H7 (cell line): ENCODE results near the gene MBD3L3. TPM values are rescaled to one million over a fixed set of nuclear protein-coding genes. Genes with fewer than 3 reads are reported as not detected.
"Not testable (repeated sequence)": the region's sequence is repeated elsewhere in the genome, so short reads cannot be mapped to it uniquely, and the experiment has no call there.

Experiments
- DNase-seq: peaks from one replicate; pipeline ENCODE4 v3.0.0; 2012
- H3K27me3 ChIP-seq: 2 replicates; pipeline ENCODE4 v1.6.0; 2011; ENCODE audit warnings: mild to moderate bottlenecking, low read length; ENCODE audit not compliant: control insufficient read depth, insufficient read depth
- H3K36me3 ChIP-seq: replicated peaks from 2 replicates; pipeline ENCODE4 v1.5.1; 2011; ENCODE audit warnings: low read length; ENCODE audit not compliant: control insufficient read depth, insufficient read depth
- H3K4me3 ChIP-seq: 2 replicates; pipeline ENCODE4 v1.5.1; 2011; ENCODE audit warnings: low read depth, mild to moderate bottlenecking, control low read depth, low read length, moderate library complexity; ENCODE audit not compliant: insufficient read depth
- total RNA-seq: library from RNA; depleted of rRNA; stranded (reverse); fragments of >200 nt; shearing (Covaris generic); gene quantifications from 2 replicates; pipeline ENCODE4 v1.2.3, GENCODE V29; 2014

Gene MBD3L3
- total RNA-seq, 1 experiment from 2014 or later: not detected

DNA sequence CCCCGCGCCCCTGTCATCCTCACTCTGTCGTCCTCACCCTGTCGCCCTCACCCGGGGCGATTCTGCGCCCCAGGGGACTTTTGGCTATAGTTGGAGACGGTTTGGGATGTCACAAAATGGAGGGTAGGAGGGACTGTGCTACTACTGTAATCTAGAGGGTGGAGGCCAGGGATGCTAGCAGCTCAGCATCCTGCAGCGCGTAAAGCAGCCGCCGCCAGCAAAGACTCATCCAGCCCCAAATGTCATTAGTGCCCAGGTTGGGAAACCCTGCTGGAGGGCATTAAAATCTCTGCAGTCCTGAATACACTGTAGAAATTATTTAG, 11.4 kb upstream of the MBD3L3 start:
- DNase-seq: no peak
- Histone ChIP-seq H3K36me3 (peaks cover 9% of the 10 kb centered on the region), H3K27me3 (no peaks in the 10 kb centered on the region), H3K4me3 (peak overlapping the region; percentile 91)

DNA sequence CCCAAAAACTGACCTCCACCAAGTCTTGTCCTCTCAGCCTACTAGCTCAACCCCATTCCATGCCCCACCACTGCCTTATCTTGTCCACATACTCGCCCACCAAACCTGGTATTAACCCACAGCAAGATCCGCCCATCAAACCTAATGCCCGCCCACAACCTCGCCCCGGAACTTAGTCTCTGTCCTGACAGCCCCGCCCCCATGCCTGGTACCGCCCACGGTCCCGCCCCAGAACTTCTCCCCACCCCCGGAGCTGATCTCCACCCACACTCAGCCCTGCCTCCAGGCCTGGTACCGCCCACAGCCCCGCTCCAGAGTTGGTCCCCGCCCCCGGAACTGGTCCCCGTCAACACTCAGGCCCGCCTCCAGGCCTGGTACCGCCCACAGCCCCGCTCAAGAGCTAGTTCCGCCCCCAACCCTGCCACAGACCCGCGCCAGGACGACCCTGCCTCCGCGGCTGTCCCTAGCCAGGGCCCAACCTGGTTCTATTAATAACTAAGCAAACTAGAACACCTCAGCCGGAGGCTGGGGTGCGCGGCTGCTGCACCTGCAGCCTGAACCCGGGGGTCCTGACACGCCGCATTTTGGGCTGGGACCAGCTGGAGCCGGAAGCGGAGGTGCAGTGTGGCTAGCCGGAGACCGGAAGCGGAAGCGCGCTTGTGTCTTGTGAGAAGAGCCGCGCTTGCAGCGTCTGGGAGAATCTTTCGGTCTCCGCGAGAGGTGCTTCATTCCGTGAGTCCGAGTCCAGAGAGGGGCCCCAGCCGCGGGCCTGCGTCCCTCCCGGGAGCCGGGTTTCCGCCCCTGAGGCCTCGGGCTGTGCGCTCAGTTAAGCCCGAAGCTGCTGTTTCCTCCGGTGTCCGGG, 10.8 kb upstream of the MBD3L3 start, which contains the start of gene ZNF557:
TSS of gene ZNF557 (plus strand) at position 662 of the 862 bp plus-strand sequence. CDS start 5,372 bp downstream, outside the sequence.
- H3K4me3 ChIP-seq: peak within 1 kb of the TSS; percentile 91
- no peaks in the 10 kb centered on the region for H3K27me3 ChIP-seq
- DNase-seq: peak; percentile 97
- peaks cover 9% of the 10 kb centered on the region for H3K36me3 ChIP-seq

DNA sequence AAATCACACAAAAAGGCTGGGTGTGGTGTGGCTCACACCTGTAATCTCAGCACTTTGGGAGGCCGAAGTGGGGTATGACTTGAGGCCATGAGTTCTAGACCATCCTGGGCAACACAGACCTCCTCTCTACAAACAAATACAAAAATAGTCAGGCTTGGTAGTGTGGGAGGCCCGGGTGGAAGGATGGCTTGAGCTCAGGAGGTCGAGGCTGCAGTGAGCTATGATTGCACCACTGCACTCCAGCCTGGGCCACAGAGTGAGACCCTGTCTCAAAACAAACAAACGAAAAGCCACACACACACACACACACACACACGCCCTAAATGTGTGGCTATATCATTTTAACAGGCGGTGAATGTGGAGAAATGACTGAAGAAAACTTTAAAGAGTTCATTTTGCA, 10.1 kb upstream of the MBD3L3 start:
- H3K4me3 ChIP-seq: no peak overlapping the region
- no peak for DNase-seq
- H3K36me3 ChIP-seq: peaks cover 9% of the 10 kb centered on the region
- H3K27me3 ChIP-seq: no peaks in the 10 kb centered on the region

DNA sequence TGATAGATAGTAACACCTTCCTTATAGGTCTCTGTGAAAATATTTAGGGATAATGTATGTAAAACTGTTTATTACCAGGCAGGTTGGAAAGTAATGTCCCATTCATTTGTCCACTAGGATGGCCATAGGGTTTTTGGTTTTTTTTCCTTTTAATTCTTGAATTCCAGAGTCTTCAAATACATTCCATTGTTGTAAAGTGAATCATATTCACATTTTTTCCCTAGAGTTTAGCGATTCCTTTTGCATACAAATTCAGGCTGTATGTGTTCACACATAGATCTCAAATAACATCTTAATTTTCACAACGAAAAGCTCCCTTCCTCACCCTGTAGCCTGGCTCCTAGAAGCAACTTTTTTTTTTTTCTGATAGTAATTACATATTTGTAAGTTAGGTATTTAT, 9.2 kb upstream of the MBD3L3 start:
- Histone ChIP-seq H3K36me3 (peaks cover 4% of the 10 kb centered on the region), H3K27me3 (no peaks in the 10 kb centered on the region), H3K4me3 (no peak overlapping the region)
- no peak for DNase-seq

DNA sequence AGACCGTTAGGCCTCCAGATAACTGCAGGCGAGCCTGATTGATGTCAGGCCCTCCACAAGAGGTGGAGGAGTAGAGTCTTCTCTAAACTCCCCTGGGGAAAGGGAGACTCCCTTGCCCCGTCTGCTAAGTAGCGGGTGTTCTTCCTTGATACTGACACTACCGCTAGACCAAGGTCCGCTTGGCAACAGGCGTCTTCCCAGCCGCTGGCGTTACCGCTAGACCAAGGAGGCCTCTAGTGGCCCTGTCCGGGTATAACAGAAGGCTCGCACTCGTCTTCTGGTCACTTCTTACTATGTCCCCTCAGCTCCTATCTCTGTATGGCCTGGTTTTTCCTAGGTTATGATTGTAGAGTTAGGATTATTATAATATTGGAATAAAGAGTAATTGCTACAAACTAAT, 8.6 kb upstream of the MBD3L3 start:
- not testable (repeated sequence) for H3K4me3 ChIP-seq, H3K36me3 ChIP-seq, H3K27me3 ChIP-seq, DNase-seq

DNA sequence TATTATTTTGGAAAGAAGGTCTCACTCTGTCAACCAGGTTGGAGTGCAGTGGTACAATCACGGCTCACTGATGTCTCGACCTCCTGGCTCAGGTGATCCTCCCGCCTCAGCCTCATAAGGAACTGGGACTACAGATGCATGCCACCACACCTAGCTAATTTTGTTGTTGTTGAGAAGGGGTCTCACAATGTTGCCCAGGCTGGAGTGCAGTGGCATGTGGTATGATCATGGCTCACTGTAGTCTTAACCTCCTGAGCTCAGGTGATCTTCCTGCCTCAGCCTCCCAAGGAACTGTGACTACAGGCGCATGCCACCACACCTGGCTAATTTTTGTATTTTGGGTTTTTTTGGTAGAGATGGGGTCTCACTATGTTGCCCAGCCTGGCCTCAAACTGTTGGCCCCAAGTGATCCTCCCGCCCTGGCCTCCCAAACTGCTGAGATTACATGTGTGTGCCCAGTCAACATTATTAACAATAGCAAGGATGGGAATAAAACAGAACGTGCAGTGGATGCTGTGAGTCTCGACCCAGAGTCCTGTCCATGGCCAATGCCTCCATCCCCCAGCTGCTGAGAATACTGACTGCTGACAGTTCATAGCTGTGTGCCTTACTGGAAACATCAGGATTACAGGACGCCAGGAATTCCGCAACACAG, 5.4 kb upstream of the MBD3L3 start:
- no peak for DNase-seq
- Histone ChIP-seq H3K27me3 (no peaks in the 10 kb centered on the region), H3K36me3 (no peaks in the 10 kb centered on the region)

DNA sequence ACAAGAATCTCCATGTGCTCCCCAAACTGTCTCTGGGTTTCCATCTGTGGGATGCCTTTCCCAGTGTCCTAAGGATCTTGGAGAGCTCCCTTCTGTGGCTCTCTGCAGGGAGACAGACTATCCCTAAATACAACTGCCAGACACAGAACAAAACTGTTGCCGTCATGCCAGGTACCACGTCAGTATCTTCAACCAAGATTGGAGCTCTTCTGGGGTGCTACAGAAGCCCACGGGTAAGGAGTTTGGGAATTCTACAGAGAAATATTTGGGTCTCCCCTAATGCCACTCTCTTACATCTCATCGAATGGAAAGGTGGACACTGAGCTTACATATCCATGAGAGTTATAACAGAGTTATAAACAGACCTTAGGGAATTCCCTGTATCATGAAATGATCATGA, 4.9 kb upstream of the MBD3L3 start:
- DNase-seq: no peak
- Histone ChIP-seq H3K27me3 (no peaks in the 10 kb centered on the region), H3K36me3 (no peaks in the 10 kb centered on the region), H3K4me3 (no peak overlapping the region)

More for the DNA sequence above, 5.4 kb upstream of the MBD3L3 start:
- H3K4me3 ChIP-seq: no peak overlapping the region

DNA sequence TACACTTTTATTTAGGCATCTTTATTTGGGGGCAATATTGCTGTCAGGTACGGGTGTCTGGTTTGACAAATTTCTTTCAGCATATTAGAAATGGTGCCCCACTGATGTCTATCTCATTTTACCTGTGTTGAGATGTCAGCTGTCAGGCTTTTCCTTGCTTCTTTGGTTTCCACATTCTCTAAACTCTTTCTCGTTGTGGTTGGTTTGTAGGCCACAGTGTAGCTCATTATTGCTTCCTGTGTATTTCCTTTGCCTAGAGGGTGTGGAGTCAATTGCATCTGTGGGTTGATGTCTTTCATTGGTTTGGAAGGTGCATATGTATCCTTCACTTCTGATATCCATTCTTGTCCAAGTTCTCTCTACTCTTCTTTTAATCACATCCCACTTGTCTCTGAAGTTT, 1.5 kb upstream of the MBD3L3 start:
- not testable (repeated sequence) for H3K27me3 ChIP-seq, DNase-seq, H3K36me3 ChIP-seq, H3K4me3 ChIP-seq

DNA sequence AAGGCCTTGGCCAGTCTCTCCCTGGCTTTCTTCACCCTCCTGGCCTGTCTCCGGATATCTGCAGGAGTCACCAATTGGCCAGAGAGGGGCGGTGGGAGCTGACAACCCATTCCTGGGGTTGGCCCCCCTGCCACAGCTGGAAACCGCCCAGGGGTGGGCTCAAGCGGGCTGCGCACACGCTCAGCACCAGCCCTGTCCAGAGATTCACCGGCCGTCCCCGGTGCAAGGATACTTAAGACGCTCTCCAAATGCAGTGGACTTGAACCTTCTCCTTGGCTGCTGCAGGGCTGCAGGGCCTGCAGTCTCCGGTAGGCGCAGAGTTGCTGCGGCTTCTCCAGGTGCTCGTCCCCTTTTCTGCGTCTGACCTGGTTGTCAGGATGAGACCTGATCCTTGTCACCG, 2.1 kb downstream of the MBD3L3 start:
- not testable (repeated sequence) for H3K36me3 ChIP-seq, H3K4me3 ChIP-seq, DNase-seq, H3K27me3 ChIP-seq

DNA sequence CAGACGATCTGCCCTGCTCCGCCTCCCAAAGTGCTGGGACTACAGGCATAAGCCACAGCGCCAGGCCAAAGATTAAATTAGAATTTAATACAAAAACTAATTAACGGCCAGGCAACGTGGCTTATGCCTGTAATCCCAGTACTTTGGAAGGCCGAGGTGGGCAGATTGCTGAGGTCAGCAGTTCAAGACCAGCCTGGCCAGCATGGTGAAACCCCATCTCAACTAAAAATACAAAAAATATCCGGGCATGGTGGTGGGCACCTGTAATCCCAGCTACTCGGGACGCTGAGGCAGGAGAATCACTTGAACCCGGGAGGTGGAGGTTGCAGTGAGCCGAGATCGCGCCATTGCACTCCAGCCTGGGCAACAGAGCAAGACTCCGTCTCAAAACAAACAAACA, 2.8 kb downstream of the MBD3L3 start:
- H3K36me3 ChIP-seq, DNase-seq, H3K4me3 ChIP-seq, H3K27me3 ChIP-seq: not testable (repeated sequence)

DNA sequence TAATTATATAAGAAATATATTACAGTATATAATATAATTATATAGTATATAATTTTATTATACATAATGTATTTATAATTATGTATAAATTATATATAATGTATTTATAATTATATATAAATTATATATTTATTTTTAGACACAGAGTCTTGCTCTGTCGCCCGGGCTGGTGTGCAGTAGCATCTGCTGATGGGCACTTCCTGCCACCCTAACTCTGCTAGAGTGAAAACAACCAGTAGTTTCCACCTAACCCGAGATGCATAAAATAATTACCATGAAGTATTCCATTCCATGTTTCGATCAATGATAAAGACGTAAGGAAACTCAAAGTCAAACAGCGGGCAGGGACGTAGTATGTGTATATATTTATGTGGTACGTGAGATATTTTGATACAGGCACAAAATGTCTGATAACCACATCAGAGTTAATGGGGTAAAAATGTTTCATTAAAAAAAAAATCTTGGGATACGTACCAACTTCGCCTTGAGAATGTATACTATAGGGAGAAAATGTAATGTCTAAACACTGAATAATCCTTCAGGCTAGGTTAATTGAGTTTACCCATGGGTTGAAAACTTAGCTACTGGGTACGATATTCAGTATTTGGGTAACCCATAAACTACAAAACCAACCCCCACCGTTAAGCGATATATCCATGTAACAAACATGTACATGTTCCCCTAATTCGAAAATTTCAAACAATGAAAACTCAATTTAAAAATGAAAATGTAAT, 3.7 kb downstream of the MBD3L3 start:
- not testable (repeated sequence) for DNase-seq, H3K36me3 ChIP-seq, H3K4me3 ChIP-seq, H3K27me3 ChIP-seq

DNA sequence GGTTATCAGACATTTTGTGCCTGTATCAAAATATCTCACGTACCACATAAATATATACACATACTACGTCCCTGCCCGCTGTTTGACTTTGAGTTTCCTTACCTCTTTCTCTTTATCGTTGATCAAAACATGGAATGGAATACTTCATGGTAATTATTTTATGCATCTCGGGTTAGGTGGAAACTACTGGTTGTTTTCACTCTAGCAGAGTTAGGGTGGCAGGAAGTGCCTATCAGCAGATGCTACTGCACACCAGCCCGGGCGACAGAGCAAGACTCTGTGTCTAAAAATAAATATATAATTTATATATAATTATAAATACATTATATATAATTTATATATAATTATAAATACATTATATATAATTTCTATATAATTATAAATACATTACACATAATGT, 5.6 kb downstream of the MBD3L3 start:
- not testable (repeated sequence) for H3K36me3 ChIP-seq, H3K27me3 ChIP-seq, DNase-seq, H3K4me3 ChIP-seq

DNA sequence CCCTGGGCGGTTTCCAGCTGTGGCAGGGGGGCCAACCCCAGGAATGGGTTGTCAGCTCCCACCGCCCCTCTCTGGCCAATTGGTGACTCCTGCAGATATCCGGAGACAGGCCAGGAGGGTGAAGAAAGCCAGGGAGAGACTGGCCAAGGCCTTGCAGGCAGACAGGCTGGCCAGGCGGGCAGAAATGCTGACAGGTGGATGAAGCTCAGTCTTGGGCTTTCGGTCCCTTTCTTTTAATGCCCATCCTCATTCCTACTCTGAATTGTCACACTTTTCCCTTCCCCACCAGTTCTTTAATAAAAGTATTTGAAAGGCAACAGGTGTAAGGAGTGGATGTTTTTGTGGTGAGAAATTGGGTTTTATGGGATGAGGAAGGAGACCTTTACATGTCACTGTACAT, 7.1 kb downstream of the MBD3L3 start:
- H3K27me3 ChIP-seq, H3K36me3 ChIP-seq, DNase-seq, H3K4me3 ChIP-seq: not testable (repeated sequence)

DNA sequence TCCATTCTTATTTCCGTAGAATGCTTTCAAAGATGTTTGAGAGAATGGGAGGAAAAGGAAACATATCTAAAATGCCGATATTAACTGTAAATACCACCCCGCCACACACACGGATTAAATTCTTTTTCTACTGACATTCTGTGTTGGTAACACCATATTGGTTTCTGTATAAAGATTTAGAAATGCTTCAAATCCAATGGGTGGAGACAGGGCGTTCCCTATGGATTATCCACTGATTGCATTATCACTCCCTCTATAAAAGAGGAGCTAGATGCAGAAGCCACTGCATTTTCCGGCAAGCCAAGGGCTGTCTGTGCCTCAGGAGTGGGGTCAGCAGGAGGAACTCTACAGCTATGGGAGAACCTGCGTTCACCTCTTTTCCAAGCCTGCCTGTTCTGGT, 9.5 kb downstream of the MBD3L3 start, which contains the start of gene MBD3L2:
TSS of gene MBD3L2 (plus strand) at position 301 of the 400 bp plus-strand sequence. CDS start at position 354, 53 bp downstream.
- H3K4me3 ChIP-seq, H3K36me3 ChIP-seq, H3K27me3 ChIP-seq, DNase-seq: not testable (repeated sequence)

DNA sequence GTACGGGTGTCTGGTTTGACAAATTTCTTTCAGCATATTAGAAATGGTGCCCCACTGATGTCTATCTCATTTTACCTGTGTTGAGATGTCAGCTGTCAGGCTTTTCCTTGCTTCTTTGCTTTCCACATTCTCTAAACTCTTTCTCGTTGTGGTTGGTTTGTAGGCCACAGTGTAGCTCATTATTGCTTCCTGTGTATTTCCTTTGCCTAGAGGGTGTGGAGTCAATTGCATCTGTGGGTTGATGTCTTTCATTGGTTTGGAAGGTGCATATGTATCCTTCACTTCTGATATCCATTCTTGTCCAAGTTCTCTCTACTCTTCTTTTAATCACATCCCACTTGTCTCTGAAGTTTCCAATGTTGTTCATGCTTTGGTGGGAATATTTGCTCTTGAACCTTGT, 16.9 kb downstream of the MBD3L3 start:
- H3K36me3 ChIP-seq, DNase-seq, H3K4me3 ChIP-seq, H3K27me3 ChIP-seq: not testable (repeated sequence)
